MCF 10A (cell line): ENCODE data around the gene ZDHHC9. TPM values are rescaled to one million over a fixed set of nuclear protein-coding genes. Genes with fewer than 3 reads are reported as not detected.

Experiments used
- BruUV-seq: library from RNA; stranded (reverse); fragments of 400-500 nt; replicated peaks from 2 replicates; lab custom pipeline; 2021; lab: Mats Ljungman, UMichigan
- CTCF ChIA-PET: fragments of 300-600 bp; sonication (Branson Sonifier 250); formaldehyde crosslinking; extraction: SDS; loops from one replicate; lab custom pipeline; 2021; ENCODE audit warnings: antibody characterized with exemption, inconsistent platforms; lab: Yijun Ruan, JAX
- POLR2A ChIA-PET: fragments of 300-600, 350-650 bp; sonication (Branson Sonifier 250); formaldehyde crosslinking; extraction: SDS; loops from one replicate; lab custom pipeline; 2020; ENCODE audit warnings: antibody characterized with exemption, inconsistent platforms; lab: Yijun Ruan, JAX
- DNase-seq: peaks from one replicate; pipeline ENCODE4 v3.0.0-alpha.2; 2018; ENCODE audit not compliant: unreplicated experiment
- H3K27ac Mint-ChIP-seq: one replicate; pipeline ENCODE4 v1.8.0; 2022; ENCODE audit warnings: mild to moderate bottlenecking, low read depth, mixed read lengths; ENCODE audit not compliant: unreplicated experiment
- H3K27me3 Mint-ChIP-seq: one replicate; pipeline ENCODE4 v1.8.0; 2022; ENCODE audit warnings: mixed read lengths; ENCODE audit not compliant: insufficient read depth, unreplicated experiment
- H3K36me3 Mint-ChIP-seq: one replicate; pipeline ENCODE4 v1.8.0; 2022; ENCODE audit warnings: mild to moderate bottlenecking, moderate library complexity, mixed read lengths; ENCODE audit not compliant: insufficient read depth, unreplicated experiment
- H3K4me1 Mint-ChIP-seq: one replicate; pipeline ENCODE4 v1.8.0; 2022; ENCODE audit warnings: mixed read lengths; ENCODE audit not compliant: insufficient read depth, unreplicated experiment
- H3K4me3 Mint-ChIP-seq: one replicate; pipeline ENCODE4 v1.8.0; 2022; ENCODE audit warnings: mild to moderate bottlenecking, moderate library complexity, mixed read lengths; ENCODE audit not compliant: unreplicated experiment
- H3K9me3 Mint-ChIP-seq: one replicate; pipeline ENCODE4 v1.8.0; 2022; ENCODE audit warnings: mixed read lengths; ENCODE audit not compliant: unreplicated experiment
- intact Hi-C: fragments of 100-400 bp; cut with micrococcal nuclease; formaldehyde crosslinking; loops from 2 replicates; pipeline ENCODE4 v1.14.1; 2022
- total RNA-seq: library from RNA; stranded (reverse); gene quantifications from 2 replicates; pipeline ENCODE4 v1.2.3, GENCODE V29; 2022
- TF ChIP-seq, protein P1 (sequence below): fragments of 200-600 bp; IDR thresholded peaks from one replicate; pipeline ENCODE4 v1.8.0; 2022; ENCODE audit warnings: antibody characterized with exemption, mild to moderate bottlenecking; ENCODE audit not compliant: unreplicated experiment

The ZDHHC9 gene
- total RNA-seq, 1 experiment from 2014 or later, result 30.6 TPM

- POLR2A ChIA-PET, result interaction anchor here (0.7 kb wide), 1 partner anchor 18 kb away, joined by 3 read pairs; no protein-coding TSS in a partner anchor
- TF ChIP-seq, protein P1, sequence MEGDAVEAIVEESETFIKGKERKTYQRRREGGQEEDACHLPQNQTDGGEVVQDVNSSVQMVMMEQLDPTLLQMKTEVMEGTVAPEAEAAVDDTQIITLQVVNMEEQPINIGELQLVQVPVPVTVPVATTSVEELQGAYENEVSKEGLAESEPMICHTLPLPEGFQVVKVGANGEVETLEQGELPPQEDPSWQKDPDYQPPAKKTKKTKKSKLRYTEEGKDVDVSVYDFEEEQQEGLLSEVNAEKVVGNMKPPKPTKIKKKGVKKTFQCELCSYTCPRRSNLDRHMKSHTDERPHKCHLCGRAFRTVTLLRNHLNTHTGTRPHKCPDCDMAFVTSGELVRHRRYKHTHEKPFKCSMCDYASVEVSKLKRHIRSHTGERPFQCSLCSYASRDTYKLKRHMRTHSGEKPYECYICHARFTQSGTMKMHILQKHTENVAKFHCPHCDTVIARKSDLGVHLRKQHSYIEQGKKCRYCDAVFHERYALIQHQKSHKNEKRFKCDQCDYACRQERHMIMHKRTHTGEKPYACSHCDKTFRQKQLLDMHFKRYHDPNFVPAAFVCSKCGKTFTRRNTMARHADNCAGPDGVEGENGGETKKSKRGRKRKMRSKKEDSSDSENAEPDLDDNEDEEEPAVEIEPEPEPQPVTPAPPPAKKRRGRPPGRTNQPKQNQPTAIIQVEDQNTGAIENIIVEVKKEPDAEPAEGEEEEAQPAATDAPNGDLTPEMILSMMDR, result no peak
- intact Hi-C loops, result no loop called here
- Mint-ChIP-seq H3K27ac (no peak overlapping the region), H3K9me3 (no peaks in the 10 kb centered on the region), H3K36me3 (peaks cover 23% of the 10 kb centered on the region), H3K4me3 (no peak overlapping the region), H3K27me3 (no peaks in the 10 kb centered on the region), H3K4me1 (no peaks in the 10 kb centered on the region)
- no TSS peak for BruUV-seq
- CTCF ChIA-PET, result interaction anchor here (0.6 kb wide), 1 partner anchor 8 kb away, joined by 3 read pairs; no protein-coding TSS in a partner anchor
- no peak for DNase-seq
These were observed 43.5 kb downstream of the ZDHHC9 start for GRCh38 chrX:129800186-129800585.

DNA sequence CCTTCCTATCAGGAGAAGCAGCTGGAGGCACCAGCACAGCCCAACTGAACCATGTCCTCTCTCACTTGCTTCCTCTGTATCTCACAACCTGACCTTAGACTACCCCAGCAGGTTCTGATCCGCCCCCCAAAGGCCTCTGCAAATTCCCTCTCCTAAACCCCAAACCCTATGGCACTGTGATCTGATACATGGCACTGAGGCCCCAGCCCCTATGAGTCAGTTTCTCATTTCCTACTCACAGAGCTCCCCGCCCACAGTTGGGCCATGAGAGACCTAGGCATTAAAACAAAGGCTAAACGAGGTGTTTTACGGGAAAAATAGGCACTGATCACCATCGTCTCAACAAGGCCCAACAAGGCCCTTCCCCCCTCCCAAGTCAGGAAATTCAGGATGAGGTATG lies 44.8 kb downstream of the ZDHHC9 start:
- POLR2A ChIA-PET, result no interaction called here
- Mint-ChIP-seq H3K27ac (no peak overlapping the region), H3K9me3 (no peaks in the 10 kb centered on the region), H3K27me3 (no peaks in the 10 kb centered on the region), H3K4me3 (no peak overlapping the region), H3K4me1 (no peaks in the 10 kb centered on the region), H3K36me3 (peaks cover 16% of the 10 kb centered on the region)
- BruUV-seq, result no TSS peak
- CTCF ChIA-PET, result interaction anchor here (0.9 kb wide), 1 partner anchor 65 kb away, joined by 3 read pairs; no protein-coding TSS in a partner anchor
- TF ChIP-seq, protein P1, result no peak
- no peak for DNase-seq
- intact Hi-C loops, result no loop called here

GRCh38 chrX:129798456-129798855 lies 45.2 kb downstream of the ZDHHC9 start:
- ChIA-PET CTCF (interaction anchor here (0.9 kb wide), 1 partner anchor 65 kb away, joined by 3 read pairs; no protein-coding TSS in a partner anchor), POLR2A (no interaction called here)
- intact Hi-C loops, result no loop called here
- H3K27ac Mint-ChIP-seq, result no peak overlapping the region
- BruUV-seq, result no TSS peak
- peaks cover 16% of the 10 kb centered on the region for H3K36me3 Mint-ChIP-seq
- no peak for DNase-seq
- no peaks in the 10 kb centered on the region for H3K4me1 Mint-ChIP-seq
- TF ChIP-seq, protein P1, result no peak
- no peaks in the 10 kb centered on the region for H3K27me3 Mint-ChIP-seq
- H3K4me3 Mint-ChIP-seq, result no peak overlapping the region
- no peaks in the 10 kb centered on the region for H3K9me3 Mint-ChIP-seq

DNA sequence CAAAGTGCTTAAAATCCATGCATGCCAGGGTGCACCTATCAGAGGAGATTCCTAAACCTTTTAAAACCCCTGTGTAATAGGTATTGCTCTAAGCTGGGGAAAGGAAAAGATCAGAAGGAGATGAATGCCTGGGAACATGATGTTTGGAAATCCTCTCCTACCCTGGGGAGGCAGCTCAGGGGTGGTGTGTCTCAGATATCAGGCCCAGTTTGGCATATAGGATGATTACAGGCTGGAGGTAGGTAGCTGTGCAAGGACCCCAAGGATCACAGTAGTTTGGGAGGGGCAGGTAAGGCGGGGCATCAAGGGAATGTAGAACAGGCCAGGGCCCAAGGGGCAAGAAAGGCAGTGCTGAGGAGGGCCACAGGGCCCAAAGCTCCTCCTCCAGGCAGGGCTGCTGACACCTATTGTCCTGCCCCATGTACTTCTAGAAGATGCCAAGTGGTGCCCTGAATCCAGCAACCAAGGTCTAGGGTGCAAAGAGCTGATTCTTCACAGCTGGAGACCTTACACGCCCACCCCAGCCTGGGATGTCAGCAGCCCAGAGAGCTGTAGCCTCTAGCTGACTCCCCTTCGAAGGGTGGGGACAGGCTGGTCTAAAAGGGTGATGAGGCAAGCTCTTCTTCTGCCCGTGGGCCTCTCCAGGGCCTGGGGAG lies 46.3 kb downstream of the ZDHHC9 start:
- ChIA-PET POLR2A (interaction anchor here (0.6 kb wide), 1 partner anchor 1083 kb away, joined by 3 read pairs; no protein-coding TSS in a partner anchor), CTCF (interaction anchor here (0.7 to 0.9 kb wide), 2 partner anchors 71 to 500 kb away, joined by 3 read pairs; no protein-coding TSS in a partner anchor)
- peaks cover 16% of the 10 kb centered on the region for H3K36me3 Mint-ChIP-seq
- TF ChIP-seq, protein P1, result no peak
- no peak overlapping the region for H3K4me3 Mint-ChIP-seq
- H3K27ac Mint-ChIP-seq, result no peak overlapping the region
- intact Hi-C loops, result no loop called here
- no peaks in the 10 kb centered on the region for H3K4me1 Mint-ChIP-seq
- DNase-seq, result no peak
- no peaks in the 10 kb centered on the region for H3K27me3 Mint-ChIP-seq
- BruUV-seq, result no TSS peak
- H3K9me3 Mint-ChIP-seq, result no peaks in the 10 kb centered on the region
